CD8-positive, alpha-beta memory T cell (primary cell): ENCODE measurements around the gene ARID3C. TPM values are rescaled to one million over a fixed set of nuclear protein-coding genes. Genes with fewer than 3 reads are reported as not detected.

Source experiments
- CTCF ChIA-PET: fragments of 350-600 bp; sonication (Branson Sonifier 250); formaldehyde crosslinking; loops from one replicate; lab custom pipeline; 2021; ENCODE audit warnings: antibody characterized with exemption; lab: Charles Lee
- POLR2A ChIA-PET: fragments of 350-600 bp; sonication (Branson Sonifier 250); formaldehyde crosslinking; loops from one replicate; lab custom pipeline; 2021; ENCODE audit warnings: antibody characterized with exemption; lab: Charles Lee
- DNase-seq, 5 donors: peaks; one replicate each; pipeline versions ENCODE4 v3.0.0 to v3.0.0-alpha.2; 2020 to 2022; ENCODE audit warnings: mixed read lengths in 1 of 5
- H3K27ac ChIP-seq: one replicate; pipeline ENCODE4 v1.7.0; 2013; ENCODE audit warnings: low read depth, mild to moderate bottlenecking, low read length, moderate library complexity
- H3K27me3 ChIP-seq: 2 replicates; pipeline ENCODE4 v1.7.0; 2013; ENCODE audit warnings: low read length, mild to moderate bottlenecking; ENCODE audit not compliant: insufficient read depth, poor library complexity, severe bottlenecking
- H3K36me3 ChIP-seq: 2 replicates; pipeline ENCODE4 v1.7.0; 2013; ENCODE audit warnings: mild to moderate bottlenecking, low read length, moderate library complexity; ENCODE audit not compliant: insufficient read depth
- H3K4me1 ChIP-seq: 2 replicates; pipeline ENCODE4 v1.7.0; 2013; ENCODE audit warnings: mild to moderate bottlenecking, low read length, moderate library complexity; ENCODE audit not compliant: insufficient read depth
- H3K4me3 ChIP-seq: 2 replicates; pipeline ENCODE4 v1.7.0; 2013; ENCODE audit warnings: mild to moderate bottlenecking, low read length
- H3K9me3 ChIP-seq: 2 replicates; pipeline ENCODE4 v1.7.0; 2013; ENCODE audit warnings: mild to moderate bottlenecking, low read length
- H3K27ac Mint-ChIP-seq, 8 donors: one replicate each; pipeline ENCODE4 v1.8.0; 2020 to 2021; ENCODE audit warnings: mixed read lengths in 8 of 8, mild to moderate bottlenecking in 6 of 8, inconsistent platforms in 3 of 8, moderate library complexity in 3 of 8
- H3K27me3 Mint-ChIP-seq, 2 donors: one replicate each; pipeline ENCODE4 v1.8.0; 2020 to 2021; ENCODE audit warnings: mixed read lengths in 2 of 2, mild to moderate bottlenecking in 1 of 2, moderate library complexity in 1 of 2
- H3K36me3 Mint-ChIP-seq, 3 donors: one replicate each; pipeline ENCODE4 v1.8.0; 2020 to 2021; ENCODE audit warnings: mixed read lengths in 3 of 3, inconsistent platforms in 1 of 3, mild to moderate bottlenecking in 1 of 3
- H3K4me1 Mint-ChIP-seq, 3 donors: one replicate each; pipeline ENCODE4 v1.8.0; 2020 to 2021; ENCODE audit warnings: mixed read lengths in 3 of 3, inconsistent platforms in 1 of 3, mild to moderate bottlenecking in 1 of 3
- H3K4me3 Mint-ChIP-seq, 7 donors: one replicate each; pipeline ENCODE4 v1.8.0; 2020 to 2021; ENCODE audit warnings: mixed read lengths in 7 of 7, mild to moderate bottlenecking in 6 of 7, moderate library complexity in 4 of 7, inconsistent platforms in 2 of 7
- H3K9me3 Mint-ChIP-seq, 5 donors: one replicate each; pipeline ENCODE4 v1.8.0; 2020 to 2022; ENCODE audit warnings: mixed read lengths in 5 of 5, mild to moderate bottlenecking in 3 of 5, moderate library complexity in 2 of 5, inconsistent platforms in 1 of 5
- polyA plus RNA-seq: library from polyadenylated mRNA; unstranded; fragments of 300-500 nt; fragmentation: Illumina TruSeq; gene quantifications from one replicate; pipeline ENCODE4 v1.2.3, GENCODE V29; 2021
- total RNA-seq, 2 experiments: library from RNA; stranded (reverse); gene quantifications; one replicate each; pipeline ENCODE4 v1.2.3, GENCODE V29; 2021

The ARID3C gene
- total and polyA plus RNA-seq, 3 experiments from 2014 or later = 0.22 to 0.44 TPM; not detected in 1

DNA sequence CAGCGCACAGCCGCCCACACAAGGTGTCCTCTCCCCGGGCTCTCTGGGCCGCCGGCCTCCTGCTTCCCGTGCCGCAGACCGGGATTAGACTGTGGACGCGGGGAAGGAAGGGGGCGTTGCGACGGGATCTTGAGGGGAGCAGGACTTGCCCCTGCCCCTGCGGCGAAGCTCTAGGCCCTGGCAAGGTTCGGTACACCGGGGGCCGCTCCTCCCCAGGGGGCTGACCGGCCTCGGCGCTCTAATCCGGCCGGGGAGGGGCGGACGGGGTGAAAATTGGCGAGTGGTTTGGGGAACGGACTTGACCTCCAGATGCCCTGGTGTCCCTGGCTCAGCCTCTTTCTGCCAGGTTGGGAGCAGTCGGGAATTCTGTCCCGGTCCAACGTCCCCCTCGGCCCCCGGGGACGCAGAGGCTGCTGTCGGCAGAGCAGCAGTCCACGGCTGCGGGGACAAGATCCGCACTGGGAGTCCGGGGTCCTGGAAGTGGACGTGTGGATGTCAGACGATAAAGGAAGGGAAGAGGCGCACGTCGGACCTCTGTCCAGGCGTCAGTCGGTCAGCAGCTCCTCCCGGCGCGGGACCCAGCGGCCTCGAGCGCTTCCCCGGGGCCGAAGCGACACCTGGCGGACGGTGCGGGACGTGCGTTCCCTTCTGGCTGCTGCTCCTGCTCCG, 37.5 kb downstream of the ARID3C start:
- peak overlapping the region; percentile 67 to 89 (median 76) for H3K4me3 Mint-ChIP-seq
- peak overlapping the region; percentile 66 for H3K4me3 ChIP-seq
- no peak overlapping the region for H3K27ac ChIP-seq
- H3K36me3 ChIP-seq = no peaks in the 10 kb centered on the region
- no peak overlapping the region for H3K27ac Mint-ChIP-seq
- no peaks in the 10 kb centered on the region for H3K9me3 Mint-ChIP-seq
- peaks cover 55 to 78% of the 10 kb centered on the region in 2 donors for H3K27me3 Mint-ChIP-seq
- POLR2A ChIA-PET = no interaction called here
- CTCF ChIA-PET = interaction anchor here (0.6 to 3.3 kb wide), 28 partner anchors 9 to 214 kb away, joined by 3 to 22 read pairs (median 4); partner anchors contain the start of genes DCTN3, MYORG, RPP25L and SIGMAR1
- no peaks in the 10 kb centered on the region for H3K9me3 ChIP-seq
- peaks cover 0 to 3% (median 0%) of the 10 kb centered on the region in 3 donors for H3K36me3 Mint-ChIP-seq
- peaks cover 17 to 40% (median 23%) of the 10 kb centered on the region in 3 donors for H3K4me1 Mint-ChIP-seq
- peaks cover 15% of the 10 kb centered on the region for H3K4me1 ChIP-seq
- DNase-seq = peak; percentile 62 to 76 (median 68)
- peaks cover 59% of the 10 kb centered on the region for H3K27me3 ChIP-seq

DNA sequence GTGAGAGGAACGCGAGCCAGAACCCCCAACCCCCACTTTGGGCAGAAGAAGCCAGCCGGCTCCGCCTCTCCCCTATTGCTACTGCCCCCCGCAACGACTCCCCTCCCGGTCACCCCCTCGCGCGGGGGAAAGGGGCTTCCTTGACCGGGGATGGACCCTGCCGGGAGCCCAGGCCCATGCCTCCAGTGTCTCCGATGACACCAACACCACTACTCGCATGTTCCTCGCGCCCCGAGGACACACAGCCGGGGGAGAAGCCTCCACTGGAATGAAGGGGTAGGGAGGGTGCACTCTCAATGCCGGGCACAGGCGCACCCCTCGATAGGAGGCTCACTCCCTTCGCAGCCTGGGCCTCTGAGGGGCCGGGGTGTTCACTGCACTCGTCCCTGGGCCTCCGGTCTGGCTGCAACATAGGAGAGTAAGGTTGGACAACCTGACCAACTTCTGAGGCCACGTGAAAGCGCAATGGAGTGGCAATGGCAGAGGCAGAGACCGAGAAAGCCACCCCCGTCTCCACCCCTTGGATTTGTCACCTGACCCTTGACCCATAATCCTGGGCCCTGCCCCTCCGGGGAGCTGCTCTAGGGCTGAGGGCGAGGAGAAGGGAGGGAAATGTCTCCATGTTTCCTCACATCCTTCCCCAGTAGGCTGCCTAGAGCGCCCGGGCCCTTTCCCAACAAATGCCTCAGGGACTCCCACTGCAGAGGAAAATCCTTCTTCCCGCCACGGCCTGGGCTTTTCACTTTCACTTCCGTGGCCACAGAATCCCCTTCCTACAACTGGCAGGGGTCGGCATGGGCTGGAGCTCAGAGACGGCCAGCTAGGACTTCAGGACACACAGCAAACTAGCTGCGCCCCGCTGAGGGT, 38.3 kb downstream of the ARID3C start:
- no peaks in the 10 kb centered on the region for H3K36me3 ChIP-seq
- H3K9me3 ChIP-seq = no peaks in the 10 kb centered on the region
- H3K4me3 ChIP-seq = peak overlapping the region; percentile 66
- Mint-ChIP-seq H3K27me3 (peaks cover 62 to 81% of the 10 kb centered on the region in 2 donors), H3K4me3 (peak overlapping the region; percentile 67 to 89 (median 76)), H3K4me1 (peaks cover 17 to 40% (median 23%) of the 10 kb centered on the region in 3 donors), H3K36me3 (peaks cover 0 to 3% (median 0%) of the 10 kb centered on the region in 3 donors), H3K27ac (no peak overlapping the region), H3K9me3 (no peaks in the 10 kb centered on the region)
- POLR2A ChIA-PET = no interaction called here
- DNase-seq = no peak
- H3K27ac ChIP-seq = no peak overlapping the region
- H3K27me3 ChIP-seq = peaks cover 64% of the 10 kb centered on the region
- CTCF ChIA-PET = interaction anchor here (0.9 to 3.3 kb wide), 16 partner anchors 8 to 186 kb away, joined by 3 to 22 read pairs (median 6); partner anchors contain the start of genes DCTN3, RPP25L and SIGMAR1
- H3K4me1 ChIP-seq = peaks cover 15% of the 10 kb centered on the region

DNA sequence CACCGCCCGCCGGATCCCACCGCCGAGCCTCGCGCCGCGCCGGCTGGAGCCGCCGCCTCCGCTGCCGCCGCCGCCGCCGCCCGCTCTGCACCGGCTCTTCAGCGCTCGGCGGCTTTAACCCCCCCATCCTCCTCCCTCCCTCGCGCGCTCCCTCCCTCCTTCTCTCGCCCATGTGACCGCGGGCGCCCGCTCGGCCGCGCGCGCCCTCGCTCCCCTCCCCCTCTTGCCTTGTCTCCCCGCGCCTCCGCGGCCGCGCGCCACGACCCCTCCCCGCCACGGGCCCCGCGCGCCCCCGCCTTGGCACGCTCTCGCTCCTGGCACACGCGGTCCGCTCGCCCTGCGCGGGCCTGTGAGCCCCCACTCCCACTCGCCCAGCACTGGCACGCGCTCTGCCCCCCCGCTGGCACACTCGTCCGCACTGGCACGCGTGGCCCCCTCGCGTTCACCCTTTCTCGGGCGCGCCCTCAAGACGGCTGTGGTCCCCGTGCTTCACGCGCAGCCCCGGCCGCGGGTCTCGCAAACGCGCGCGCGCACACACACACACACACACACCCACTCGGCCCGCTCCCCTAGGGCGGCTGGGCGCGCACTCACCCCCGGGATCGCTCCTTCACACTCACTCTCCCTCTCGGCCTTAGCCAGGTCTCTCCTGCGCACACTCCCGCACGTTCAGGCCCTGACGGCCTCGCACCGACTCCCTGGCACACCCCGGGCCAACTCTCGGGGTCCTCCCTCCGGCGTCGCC, 39.1 kb downstream of the ARID3C start, which contains the start of gene CNTFR:
Gene CNTFR, minus strand, starts transcription at position 89 of the 745 bp plus-strand sequence. CDS start 20,743 bp downstream, outside the sequence.
- CTCF ChIA-PET = no interaction called here

DNA sequence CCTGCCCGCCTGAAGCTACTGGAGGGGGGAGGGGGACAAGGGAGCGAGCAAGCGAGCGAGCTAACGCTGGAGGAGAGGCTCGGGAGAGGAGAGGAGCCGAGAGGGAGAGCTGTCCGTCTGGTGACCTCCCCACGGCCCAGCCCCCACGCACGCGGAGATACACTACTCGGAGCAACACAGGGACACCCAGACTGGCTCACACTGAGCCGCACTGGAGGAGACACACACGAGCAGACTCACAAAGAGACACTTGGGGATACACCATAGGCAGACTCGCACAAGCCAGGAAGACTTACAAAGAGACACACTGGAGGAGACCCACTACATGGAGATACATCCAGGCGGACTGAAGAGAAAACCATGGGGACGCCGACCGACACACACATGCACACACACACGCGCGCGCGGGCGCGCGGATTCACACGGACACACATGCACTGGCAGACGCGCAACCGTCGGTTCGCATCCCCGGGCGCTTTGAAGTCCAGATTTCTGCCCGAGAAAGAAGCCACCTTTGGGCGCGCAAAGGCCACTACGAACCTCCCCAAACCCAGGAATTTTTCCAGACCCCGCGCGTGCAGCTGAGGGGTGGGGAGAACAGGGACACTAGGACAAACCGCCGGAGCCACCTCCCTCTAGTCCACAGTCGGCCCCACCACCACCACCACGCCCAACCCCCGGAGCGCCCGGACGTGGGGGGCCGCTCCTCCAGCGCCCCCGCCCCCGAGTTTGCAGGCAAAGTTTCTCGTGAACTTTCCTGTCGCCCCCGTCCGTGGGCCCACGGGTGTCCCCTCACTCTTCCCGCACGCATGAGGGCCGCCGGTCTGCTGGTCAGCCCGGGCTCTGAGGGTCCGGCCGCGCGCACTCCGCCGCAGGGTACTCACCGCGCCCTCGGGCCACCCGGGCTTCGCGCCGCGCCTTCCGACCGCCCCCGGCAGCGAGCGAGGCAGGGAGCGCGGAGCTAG, 39.9 kb downstream of the ARID3C start:
- peaks cover 76 to 90% of the 10 kb centered on the region in 2 donors for H3K27me3 Mint-ChIP-seq
- no peak for DNase-seq
- H3K36me3 ChIP-seq = no peaks in the 10 kb centered on the region
- peaks cover 74% of the 10 kb centered on the region for H3K27me3 ChIP-seq
- ChIA-PET POLR2A (no interaction called here), CTCF (no interaction called here)
- H3K27ac ChIP-seq = no peak overlapping the region
- H3K4me1 ChIP-seq = peaks cover 15% of the 10 kb centered on the region
- H3K4me3 Mint-ChIP-seq = peak overlapping the region; percentile 26 to 84 (median 80)
- H3K9me3 ChIP-seq = no peaks in the 10 kb centered on the region
- H3K9me3 Mint-ChIP-seq = no peaks in the 10 kb centered on the region
- H3K4me1 Mint-ChIP-seq = peaks cover 17 to 40% (median 23%) of the 10 kb centered on the region in 3 donors
- peak overlapping the region in 2 of 8 donors; percentile 42 to 62 for H3K27ac Mint-ChIP-seq
- H3K36me3 Mint-ChIP-seq = peaks cover 0 to 3% (median 0%) of the 10 kb centered on the region in 3 donors
- no peak overlapping the region for H3K4me3 ChIP-seq

More for the DNA sequence above, 39.1 kb downstream of the ARID3C start, which contains the start of gene CNTFR:
- POLR2A ChIA-PET = no interaction called here
- H3K9me3 ChIP-seq = no peaks in the 10 kb centered on the region
- peak within 1 kb of the TSS; percentile 67 to 89 (median 80) for H3K4me3 Mint-ChIP-seq
- peaks cover 15% of the 10 kb centered on the region for H3K4me1 ChIP-seq
- peaks cover 71 to 87% of the 10 kb centered on the region in 2 donors for H3K27me3 Mint-ChIP-seq
- no peak for DNase-seq
- H3K9me3 Mint-ChIP-seq = no peaks in the 10 kb centered on the region
- H3K4me1 Mint-ChIP-seq = peaks cover 17 to 40% (median 23%) of the 10 kb centered on the region in 3 donors
- no peak within 1 kb of the TSS for H3K27ac ChIP-seq
- peaks cover 0 to 3% (median 0%) of the 10 kb centered on the region in 3 donors for H3K36me3 Mint-ChIP-seq
- H3K27me3 ChIP-seq = peaks cover 71% of the 10 kb centered on the region
- peak within 1 kb of the TSS; percentile 66 for H3K4me3 ChIP-seq
- H3K27ac Mint-ChIP-seq = peak within 1 kb of the TSS in 2 of 8 donors; percentile 42 to 62
- H3K36me3 ChIP-seq = no peaks in the 10 kb centered on the region

DNA sequence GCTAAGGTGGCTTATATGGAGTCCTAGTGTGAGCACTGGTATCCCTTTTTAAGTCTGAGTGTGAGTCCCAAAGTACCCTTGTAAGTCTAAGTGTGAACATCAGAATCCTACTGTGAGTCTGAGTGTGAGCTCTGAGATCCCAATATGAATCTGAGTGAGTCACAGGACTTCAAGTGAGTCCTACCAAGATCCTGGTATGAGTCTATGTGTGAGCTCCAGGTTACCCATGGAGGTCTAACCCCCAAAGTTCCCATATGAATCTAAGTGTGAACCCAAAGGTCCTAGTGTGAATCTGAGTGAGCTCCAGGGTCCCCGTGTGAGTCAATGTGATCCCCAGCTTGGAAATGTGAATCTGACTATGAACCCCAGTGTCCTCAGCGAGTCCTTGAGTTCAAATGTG, 41.6 kb downstream of the ARID3C start:
- H3K36me3 ChIP-seq = no peaks in the 10 kb centered on the region
- H3K4me3 ChIP-seq = no peak overlapping the region
- DNase-seq = no peak
- H3K4me3 Mint-ChIP-seq = peak overlapping the region in 4 of 7 donors; percentile 19 to 38 (median 27)
- ChIA-PET CTCF (no interaction called here), POLR2A (no interaction called here)
- H3K36me3 Mint-ChIP-seq = peaks cover 0 to 3% (median 0%) of the 10 kb centered on the region in 3 donors
- no peak overlapping the region for H3K27ac ChIP-seq
- peaks cover 69 to 90% of the 10 kb centered on the region in 2 donors for H3K27me3 Mint-ChIP-seq
- peaks cover 17 to 34% (median 18%) of the 10 kb centered on the region in 3 donors for H3K4me1 Mint-ChIP-seq
- H3K27ac Mint-ChIP-seq = no peak overlapping the region
- H3K9me3 Mint-ChIP-seq = no peaks in the 10 kb centered on the region
- H3K4me1 ChIP-seq = peaks cover 15% of the 10 kb centered on the region
- H3K9me3 ChIP-seq = no peaks in the 10 kb centered on the region
- H3K27me3 ChIP-seq = peaks cover 63% of the 10 kb centered on the region

DNA sequence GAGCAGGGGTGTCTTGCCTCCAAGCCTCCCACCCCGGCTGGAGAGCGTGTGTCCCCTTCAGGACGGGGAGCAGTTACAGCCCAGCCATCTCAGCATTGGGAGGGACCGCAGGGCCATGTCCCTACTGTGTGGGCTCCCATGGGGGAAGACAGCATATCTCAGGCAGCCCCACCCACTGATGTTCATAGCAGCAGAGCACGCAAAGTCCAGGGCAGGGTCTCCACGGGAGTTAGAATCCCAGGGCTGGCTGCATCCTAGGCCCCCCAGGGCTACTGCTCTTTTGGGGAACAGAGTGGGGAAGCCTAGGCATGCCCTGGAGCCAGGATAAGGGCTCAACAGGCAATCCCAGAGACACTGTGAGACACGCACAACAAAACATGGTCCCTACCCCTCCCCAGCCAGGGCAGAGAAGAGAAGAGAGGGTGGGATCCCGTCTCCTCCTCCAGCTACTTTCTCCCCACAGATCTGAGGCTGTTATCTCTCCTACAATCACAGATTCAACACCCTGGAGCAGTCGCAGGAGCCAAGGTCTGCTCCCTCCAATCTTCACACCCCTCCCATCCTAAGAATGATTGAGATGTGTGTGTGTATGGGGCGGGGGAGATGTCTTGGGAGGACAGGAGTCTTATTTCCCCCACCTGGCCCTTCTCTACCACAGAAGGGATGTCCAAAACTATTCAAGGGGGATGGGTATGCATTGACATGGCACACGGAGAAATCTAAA, 42.8 kb downstream of the ARID3C start:
- DNase-seq = no peak
- H3K27me3 ChIP-seq = peaks cover 51% of the 10 kb centered on the region
- peaks cover 74 to 88% of the 10 kb centered on the region in 2 donors for H3K27me3 Mint-ChIP-seq
- H3K4me1 ChIP-seq = peaks cover 10% of the 10 kb centered on the region
- POLR2A ChIA-PET = no interaction called here
- H3K4me3 ChIP-seq = no peak overlapping the region
- no peak overlapping the region for H3K4me3 Mint-ChIP-seq
- CTCF ChIA-PET = no interaction called here
- H3K9me3 Mint-ChIP-seq = no peaks in the 10 kb centered on the region
- no peaks in the 10 kb centered on the region for H3K9me3 ChIP-seq
- peaks cover 13 to 23% (median 15%) of the 10 kb centered on the region in 3 donors for H3K4me1 Mint-ChIP-seq
- H3K27ac ChIP-seq = no peak overlapping the region
- peaks cover 0 to 7% (median 0%) of the 10 kb centered on the region in 3 donors for H3K36me3 Mint-ChIP-seq
- no peaks in the 10 kb centered on the region for H3K36me3 ChIP-seq
- peak overlapping the region in 1 of 8 donors; percentile 36 for H3K27ac Mint-ChIP-seq
